Fibroblast of pulmonary artery (primary cell): ENCODE measurements around the gene PLAC8L1.

Source experiments
- DNase-seq: peaks from one replicate; pipeline ENCODE4 v3.0.0-alpha.2; 2010; ENCODE audit warnings: low read depth
- H3K4me3 ChIP-seq: replicated peaks from 2 replicates; pipeline ENCODE4 v1.5.1; 2011; ENCODE audit warnings: low read depth, mild to moderate bottlenecking, control low read depth, low read length, moderate library complexity
- CTCF ChIP-seq: IDR thresholded peaks from 2 replicates; pipeline ENCODE4 v1.5.1; 2011; ENCODE audit warnings: mild to moderate bottlenecking, control low read depth, low read length, inconsistent platforms; ENCODE audit errors: missing control alignments

Gene PLAC8L1

GRCh38 chr5:146039420-146039819, 66.0 kb downstream of the PLAC8L1 start:
- no peak overlapping the region for H3K4me3 ChIP-seq
- no peak for DNase-seq
- TF ChIP-seq CTCF = no peak

- DNase-seq = no peak
- TF ChIP-seq CTCF = no peak
- H3K4me3 ChIP-seq = no peak overlapping the region
Measured at GRCh38 chr5:146034605-146035004, 70.8 kb downstream of the PLAC8L1 start.
